H1 (cell line): ENCODE results near the gene GLRX5. TPM values are rescaled to one million over a fixed set of nuclear protein-coding genes. Genes with fewer than 3 reads are reported as not detected.

Source experiments
- CTCF ChIA-PET: fragments of 300-600 bp; sonication (Branson Sonifier 250); formaldehyde crosslinking; loops from one replicate; lab custom pipeline; 2021; ENCODE audit not compliant: partially characterized antibody; lab: Charles Lee
- POLR2A ChIA-PET: fragments of 300-600 bp; sonication (Branson Sonifier 250); formaldehyde crosslinking; loops from one replicate; lab custom pipeline; 2021; ENCODE audit warnings: inconsistent platforms; ENCODE audit not compliant: partially characterized antibody; lab: Charles Lee
- DNase-seq, 2 experiments: peaks; one replicate each; pipeline versions ENCODE4 v3.0.0 to v3.0.0-alpha.2; 2010 to 2022; ENCODE audit warnings: low spot score in 2 of 2, low read depth in 1 of 2, mixed read lengths in 1 of 2
- FAIRE-seq: peaks from 2 replicates; lab custom pipeline; 2011; peaks lifted over from hg19 to GRCh38; lab: Jason Lieb, UNC
- H2AFZ ChIP-seq: 2 replicates; pipeline ENCODE4 v1.8.1; 2012; ENCODE audit warnings: low read length, inconsistent platforms
- H2AK5ac ChIP-seq: 2 replicates; pipeline ENCODE4 v1.6.1; 2013; ENCODE audit warnings: low read depth, low read length
- H2BK120ac ChIP-seq: replicated peaks from 2 replicates; pipeline ENCODE3; 2013; ENCODE audit warnings: low read depth, low read length, inconsistent platforms
- H2BK12ac ChIP-seq: 2 replicates; pipeline ENCODE4 v1.6.1; 2013; ENCODE audit warnings: low read depth, low read length
- H2BK15ac ChIP-seq: 2 replicates; pipeline ENCODE4 v1.6.1; 2013; ENCODE audit warnings: low read length
- H2BK20ac ChIP-seq: 2 replicates; pipeline ENCODE4 v1.6.1; 2013; ENCODE audit warnings: low read length
- H2BK5ac ChIP-seq: 2 replicates; pipeline ENCODE4 v1.6.1; 2013; ENCODE audit warnings: low read depth, low read length
- H3K14ac ChIP-seq: 2 replicates; pipeline ENCODE4 v1.6.1; 2013; ENCODE audit warnings: inconsistent platforms; ENCODE audit not compliant: insufficient read length
- H3K18ac ChIP-seq: 2 replicates; pipeline ENCODE4 v1.6.1; 2013; ENCODE audit warnings: low read length; ENCODE audit errors: extremely low read depth
- H3K23ac ChIP-seq: 2 replicates; pipeline ENCODE4 v1.6.1; 2013; ENCODE audit warnings: inconsistent platforms; ENCODE audit not compliant: insufficient read length
- H3K23me2 ChIP-seq: 2 replicates; pipeline ENCODE4 v1.6.1; 2013; ENCODE audit warnings: low read depth, low read length
- H3K27ac ChIP-seq: 2 replicates; pipeline ENCODE4 v1.6.1; 2011; ENCODE audit warnings: low read depth, low read length, inconsistent platforms
- H3K27me3 ChIP-seq, 4 experiments: replicated peaks in 1 of 4; 1 replicate in 1 of 4; 2 replicates in 3 of 4; pipeline versions ENCODE4 v1.6.1 to v1.8.1; 2011 to 2013; ENCODE audit warnings: low read length in 3 of 4, mild to moderate bottlenecking in 3 of 4, inconsistent platforms in 2 of 4, mixed read lengths in 2 of 4, moderate library complexity in 1 of 4; ENCODE audit not compliant: control insufficient read depth in 3 of 4, insufficient read depth in 3 of 4; ENCODE audit errors: extremely low read depth in 1 of 4
- H3K36me3 ChIP-seq, 4 experiments: 2 replicates each; pipeline versions ENCODE4 v1.6.1 to v1.8.1; 2011 to 2013; ENCODE audit warnings: mild to moderate bottlenecking in 4 of 4, low read length in 3 of 4, moderate library complexity in 2 of 4, control low read depth in 1 of 4, inconsistent platforms in 1 of 4; ENCODE audit not compliant: insufficient read depth in 4 of 4, control insufficient read depth in 2 of 4
- H3K4ac ChIP-seq: replicated peaks from 2 replicates; pipeline ENCODE3; 2013; ENCODE audit warnings: low read length, low read depth, mixed read lengths, inconsistent platforms; ENCODE audit not compliant: insufficient read length
- H3K4me1 ChIP-seq, 4 experiments: replicated peaks in 1 of 4; 1 replicate in 1 of 4; 2 replicates in 3 of 4; pipeline versions ENCODE4 v1.6.1 to v1.8.1; 2011 to 2013; ENCODE audit warnings: low read length in 3 of 4, inconsistent platforms in 2 of 4, mixed read lengths in 1 of 4; ENCODE audit not compliant: insufficient read depth in 4 of 4, control insufficient read depth in 3 of 4
- H3K4me2 ChIP-seq, 2 experiments: 2 replicates each; pipeline versions ENCODE4 v1.6.1 to v1.8.1; 2011 to 2013; ENCODE audit warnings: low read depth in 2 of 2, low read length in 2 of 2, control low read depth in 1 of 2, inconsistent platforms in 1 of 2, mild to moderate bottlenecking in 1 of 2; ENCODE audit not compliant: insufficient read depth in 1 of 2
- H3K4me3 ChIP-seq, 4 experiments: fragments of 200-600, 300-600 bp in 1 of 4; sonication (generic), shearing (Covaris generic), sonication (Bioruptor Twin) in 1 of 4; 2 replicates each; pipeline versions ENCODE4 v1.5.1 to v1.8.1; 2011 to 2016; ENCODE audit warnings: low read length in 4 of 4, low read depth in 3 of 4, control low read depth in 2 of 4, inconsistent platforms in 2 of 4, mild to moderate bottlenecking in 2 of 4, mixed read lengths in 1 of 4, moderate library complexity in 1 of 4; ENCODE audit not compliant: insufficient read depth in 2 of 4; ENCODE audit errors: extremely low read depth in 1 of 4
- H3K56ac ChIP-seq: replicated peaks from 2 replicates; pipeline ENCODE3; 2013; ENCODE audit warnings: low read depth, mild to moderate bottlenecking, mixed read lengths, low read length, inconsistent platforms; ENCODE audit not compliant: insufficient read length
- H3K79me1 ChIP-seq: 2 replicates; pipeline ENCODE4 v1.6.1; 2013; ENCODE audit warnings: low read depth, low read length, control low read depth
- H3K79me2 ChIP-seq, 2 experiments: 2 replicates each; pipeline versions ENCODE4 v1.6.1 to v1.8.1; 2012 to 2013; ENCODE audit warnings: low read length in 2 of 2, mild to moderate bottlenecking in 2 of 2, inconsistent platforms in 1 of 2; ENCODE audit not compliant: insufficient read depth in 2 of 2, control insufficient read depth in 1 of 2
- H3K9ac ChIP-seq, 4 experiments: replicated peaks in 1 of 4; 1 replicate in 1 of 4; 2 replicates in 3 of 4; pipeline versions ENCODE4 v1.6.1 to v1.8.1; 2011 to 2013; ENCODE audit warnings: low read depth in 3 of 4, low read length in 3 of 4, control low read depth in 2 of 4, mild to moderate bottlenecking in 2 of 4, moderate library complexity in 2 of 4, inconsistent platforms in 1 of 4; ENCODE audit errors: extremely low read depth in 1 of 4
- H3K9me3 ChIP-seq, 2 experiments: 2 replicates each; pipeline versions ENCODE4 v1.6.1 to v1.8.1; 2012 to 2013; ENCODE audit warnings: mild to moderate bottlenecking in 2 of 2, moderate library complexity in 2 of 2, control low read depth in 1 of 2, inconsistent platforms in 1 of 2, low read depth in 1 of 2, low read length in 1 of 2, mixed read lengths in 1 of 2; ENCODE audit not compliant: insufficient read depth in 2 of 2
- H4K20me1 ChIP-seq, 2 experiments: replicated peaks in 1 of 2; 2 replicates each; pipeline versions ENCODE3 to v1.8.1; 2011 to 2013; ENCODE audit warnings: inconsistent platforms in 2 of 2, low read length in 2 of 2, mild to moderate bottlenecking in 1 of 2; ENCODE audit not compliant: insufficient read depth in 2 of 2, control insufficient read depth in 1 of 2
- H4K5ac ChIP-seq: 2 replicates; pipeline ENCODE4 v1.6.1; 2013; ENCODE audit warnings: low read length, low read depth, mixed read lengths, inconsistent platforms; ENCODE audit not compliant: insufficient read length
- H4K8ac ChIP-seq: 2 replicates; pipeline ENCODE4 v1.8.0; 2013; ENCODE audit warnings: mild to moderate bottlenecking, moderate library complexity, low read length, inconsistent platforms; ENCODE audit not compliant: insufficient read depth; ENCODE audit errors: extremely low read depth
- H4K91ac ChIP-seq: replicated peaks from 2 replicates; pipeline ENCODE3; 2013; ENCODE audit warnings: low read length, mixed read lengths, inconsistent platforms; ENCODE audit not compliant: insufficient read length
- KDM1A ChIP-seq: fragments of 200-600, 300-600 bp; sonication (generic); IDR thresholded peaks from 2 replicates; pipeline ENCODE4 v1.7.1; 2016; ENCODE audit warnings: mild to moderate bottlenecking, low read length, borderline replicate concordance
- RNF2 ChIP-seq: fragments of 200-900, 300-1000 bp; sonication (generic); IDR thresholded peaks from 2 replicates; pipeline ENCODE4 v1.7.1; 2016; ENCODE audit warnings: borderline replicate concordance, low read depth, mild to moderate bottlenecking, antibody characterized with exemption, low read length; ENCODE audit not compliant: poor library complexity, severe bottlenecking; ENCODE audit errors: missing control alignments
- WGBS, 2 experiments: shearing (Covaris generic) in 1 of 2; methylation state at CpG; one replicate each; pipeline versions ENCODE4 v1.1.6 to v1.1.7; 2013 to 2015; ENCODE audit warnings: low lambda C conversion rate in 2 of 2, mixed read lengths in 2 of 2, inconsistent platforms in 1 of 2, low coverage in 1 of 2, missing lambda C conversion rate in 1 of 2; ENCODE audit not compliant: insufficient replicate concordance in 2 of 2, insufficient coverage in 1 of 2, insufficient read length in 1 of 2; ENCODE audit errors: extremely low coverage in 1 of 2, missing lambda C conversion rate in 1 of 2; 5-methylcytosine and 5-hydroxymethylcytosine counted together
- polyA plus RNA-seq, 7 experiments: library from polyadenylated mRNA; depleted of rRNA in 3 of 7; stranded (reverse) in 5 of 7; unstranded in 2 of 7; fragments of >200 nt in 5 of 7; fragments of 200-250 nt in 2 of 7; gene quantifications; 1 replicate in 5 of 7; 2 replicates in 1 of 7; 4 replicates in 1 of 7; pipeline versions ENCODE4 v1.2.1 to v1.2.3, GENCODE V29; 2011 to 2013; ENCODE audit warnings: missing spikeins in 2 of 7, mixed read lengths in 2 of 7
- total RNA-seq: library from RNA; stranded (reverse); fragmentation: NEBNext Ultra II Directional; extraction: Animal tissue kit (Norgen Biotek cat#: 25700); gene quantifications from 2 replicates; pipeline ENCODE4 v1.2.1, GENCODE V29; 2021

The GLRX5 gene
- total and polyA plus RNA-seq, 2 of the 8 experiments (the other 6 are each of a cell fraction or from before 2014, with no cell fraction given), result 70.1 to 88.8 TPM

DNA sequence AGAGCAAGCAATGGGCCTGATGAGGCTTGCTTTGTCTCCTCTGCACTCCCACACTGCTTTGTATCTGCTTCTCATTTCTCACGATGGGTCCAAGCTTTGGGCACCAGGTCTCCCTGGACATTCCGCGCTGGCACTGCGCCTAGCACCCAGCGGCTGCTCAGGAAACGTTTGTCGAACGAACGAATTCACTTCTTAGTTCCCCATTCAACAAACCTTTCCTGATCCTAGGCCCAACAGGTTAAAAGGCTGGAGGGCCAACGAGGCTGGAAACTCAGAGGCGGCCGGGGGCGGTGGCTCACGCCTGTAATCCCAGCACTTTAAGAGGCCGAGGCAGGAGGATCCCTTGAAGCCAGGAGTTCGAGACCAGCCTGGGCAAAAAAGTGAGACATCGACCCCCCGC is 1.0 kb upstream of the GLRX5 start:
- H3K79me2 ChIP-seq, result peaks cover 25 to 87% of the 10 kb centered on the region in 2 experiments
- H3K4me3 ChIP-seq, result peak overlapping the region; percentile 57 to 98 (median 90)
- ChIA-PET CTCF (interaction anchor here (0.9 to 3.8 kb wide), 6 partner anchors 11 to 162 kb away, joined by 3 to 13 read pairs (median 3); no protein-coding TSS in a partner anchor), POLR2A (interaction anchor here (0.8 to 2.5 kb wide), 8 partner anchors 8 to 92 kb away, joined by 3 to 7 read pairs (median 4); no protein-coding TSS in a partner anchor)
- H2BK120ac ChIP-seq, result no peak overlapping the region
- H4K5ac ChIP-seq, result no peak overlapping the region
- H3K4ac ChIP-seq, result peak overlapping the region; percentile 1
- peaks cover 0 to 12% (median 2%) of the 10 kb centered on the region in 4 experiments; a peak in 2 of 8 replicates for H3K36me3 ChIP-seq
- H3K4me2 ChIP-seq, result peak overlapping the region; percentile 83 to 93
- peaks cover 37 to 43% of the 10 kb centered on the region in 2 experiments for H4K20me1 ChIP-seq
- peak overlapping the region; percentile 15 to 97 (median 74) for H3K9ac ChIP-seq
- H3K23me2 ChIP-seq, result peaks cover 16% of the 10 kb centered on the region; the same call in 1 of the 2 replicates
- no peaks in the 10 kb centered on the region for H3K27me3 ChIP-seq
- peak overlapping the region; percentile 14; the same call in 1 of the 2 replicates for H2AFZ ChIP-seq
- no peak overlapping the region for H2BK12ac ChIP-seq
- no peak overlapping the region; the same call in 1 of the 2 replicates for H4K8ac ChIP-seq
- H3K4me1 ChIP-seq, result peaks cover 2 to 17% (median 3%) of the 10 kb centered on the region in 4 experiments
- FAIRE-seq, result no peak
- H3K23ac ChIP-seq, result no peak overlapping the region
- no peak overlapping the region for H2BK15ac ChIP-seq
- H2BK20ac ChIP-seq, result no peak overlapping the region
- H3K14ac ChIP-seq, result no peak overlapping the region
- no peaks in the 10 kb centered on the region for H3K9me3 ChIP-seq
- no peak for TF ChIP-seq KDM1A
- no peak for TF ChIP-seq RNF2
- H3K56ac ChIP-seq, result peak overlapping the region; percentile 5
- 4% methylated on average over 18 of the region's 18 CpGs; no CpG with 5 or more reads in 1 of the 2 experiments for WGBS, 2 experiments
- H3K79me1 ChIP-seq, result peaks cover 17% of the 10 kb centered on the region
- H3K18ac ChIP-seq, result peak overlapping the region; percentile 64; the same call in 1 of the 2 replicates
- no peak for DNase-seq
- no peak overlapping the region for H2AK5ac ChIP-seq
- no peak overlapping the region for H4K91ac ChIP-seq
- H3K27ac ChIP-seq, result peak overlapping the region; percentile 39; the same call in 1 of the 2 replicates
- no peak overlapping the region; the same call in 1 of the 2 replicates for H2BK5ac ChIP-seq
